ENCODE results near the gene HRCT1.

HRCT1 gene

GRCh38 chr9:35861161-35861897 is 44.7 kb upstream of the HRCT1 start:
- in situ Hi-C loops (cut with HindIII; ENCODE audit: low sequenced_read_pairs): loop anchor here (5.0 kb wide), 1 partner anchor 51 kb away; no protein-coding TSS in a partner anchor
- no peak for DNase-seq (ENCODE audit: low read depth)
- no peak for TF ChIP-seq CTCF (IDR thresholded peaks at IDR 0.05; ENCODE audit: low read depth, low read length, missing control alignments)
- H3K4me3 ChIP-seq (ENCODE audit: low read depth, low read length): no peak overlapping the region

GRCh38 chr9:35862328-35862727 is 43.7 kb upstream of the HRCT1 start:
- DNase-seq (ENCODE audit: low read depth): no peak
- no peak overlapping the region for H3K4me3 ChIP-seq (ENCODE audit: low read depth, low read length)
- TF ChIP-seq CTCF (IDR thresholded peaks at IDR 0.05; ENCODE audit: low read depth, low read length, missing control alignments): no peak
- in situ Hi-C loops (cut with HindIII; ENCODE audit: low sequenced_read_pairs): loop anchor here (5.0 kb wide), 1 partner anchor 50 kb away; no protein-coding TSS in a partner anchor

- DNase-seq (ENCODE audit: low read depth): no peak
- H3K4me3 ChIP-seq (ENCODE audit: low read depth, low read length): no peak overlapping the region
- no peak for TF ChIP-seq CTCF (IDR thresholded peaks at IDR 0.05; ENCODE audit: low read depth, low read length, missing control alignments)
- in situ Hi-C loops (cut with HindIII; ENCODE audit: low sequenced_read_pairs): loop anchor here (5.0 kb wide), 1 partner anchor 49 kb away; no protein-coding TSS in a partner anchor
These were observed 42.4 kb upstream of the HRCT1 start for GRCh38 chr9:35863583-35863982.

- TF ChIP-seq CTCF (IDR thresholded peaks at IDR 0.05; ENCODE audit: low read depth, low read length, missing control alignments): no peak
- no peak overlapping the region for H3K4me3 ChIP-seq (ENCODE audit: low read depth, low read length)
- DNase-seq (ENCODE audit: low read depth): no peak
- in situ Hi-C loops (cut with HindIII; ENCODE audit: low sequenced_read_pairs): loop anchor here (5.0 kb wide), 2 partner anchors 37 to 48 kb away; partner anchors contain the start of genes FAM221B and TMEM8B
These were observed 41.2 kb upstream of the HRCT1 start for GRCh38 chr9:35864695-35865255.

- TF ChIP-seq CTCF (IDR thresholded peaks at IDR 0.05; ENCODE audit: low read depth, low read length, missing control alignments): no peak
- no peak overlapping the region for H3K4me3 ChIP-seq (ENCODE audit: low read depth, low read length)
- in situ Hi-C loops (cut with HindIII; ENCODE audit: low sequenced_read_pairs): loop anchor here (5.0 kb wide), 1 partner anchor 40 kb away; the partner anchor contains the start of genes FAM221B and TMEM8B
- DNase-seq (ENCODE audit: low read depth): no peak
These were observed 38.5 kb upstream of the HRCT1 start for GRCh38 chr9:35867538-35867937.

GRCh38 chr9:35868933-35869332 is 37.1 kb upstream of the HRCT1 start:
- no peak for TF ChIP-seq CTCF (IDR thresholded peaks at IDR 0.05; ENCODE audit: low read depth, low read length, missing control alignments)
- H3K4me3 ChIP-seq (ENCODE audit: low read depth, low read length): no peak overlapping the region
- in situ Hi-C loops (cut with HindIII; ENCODE audit: low sequenced_read_pairs): loop anchor here (5.0 kb wide), 1 partner anchor 42 kb away; the partner anchor contains the start of genes FAM221B and TMEM8B
- no peak for DNase-seq (ENCODE audit: low read depth)

Measured in astrocyte of the cerebellum (primary cell).